Measurements from ENCODE around the gene SLC28A2.

DNA sequence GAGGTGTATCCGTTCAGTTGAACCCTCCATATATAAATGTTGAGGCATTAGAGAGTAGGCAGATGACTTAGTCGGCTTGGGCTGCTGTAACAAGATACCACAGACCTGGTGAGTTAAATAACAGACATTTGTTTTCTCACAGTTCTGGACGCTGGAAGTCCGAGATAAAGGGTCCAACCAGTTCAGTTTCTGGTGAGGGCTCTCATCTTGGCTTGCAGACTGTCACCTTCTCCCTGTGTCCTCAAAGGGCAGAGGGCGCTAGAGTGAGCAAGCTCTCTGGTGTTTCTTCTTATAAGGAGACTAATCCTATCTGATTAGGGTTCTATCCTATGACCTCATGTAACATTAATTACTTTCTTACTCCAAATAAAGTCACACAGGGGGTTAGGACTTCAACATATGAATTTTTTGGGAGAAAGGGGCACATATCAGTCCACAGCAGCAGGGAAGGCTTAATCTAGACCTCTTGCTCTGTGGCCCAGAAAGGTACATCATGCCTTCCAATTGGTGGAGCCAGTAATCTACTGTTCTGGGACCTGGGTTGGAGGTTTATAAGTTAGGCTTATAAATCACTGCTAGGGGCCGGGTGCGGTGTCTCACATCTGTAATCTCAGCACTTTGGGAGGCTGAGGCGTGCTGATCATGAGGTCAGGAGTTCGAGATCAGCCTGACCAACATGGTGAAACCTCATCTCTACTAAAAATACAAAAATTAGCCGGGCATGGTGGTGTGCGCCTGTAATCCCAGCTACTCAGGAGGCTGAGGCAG, 26.3 kb upstream of the SLC28A2 start:
- TF ChIP-seq, protein P1, sequence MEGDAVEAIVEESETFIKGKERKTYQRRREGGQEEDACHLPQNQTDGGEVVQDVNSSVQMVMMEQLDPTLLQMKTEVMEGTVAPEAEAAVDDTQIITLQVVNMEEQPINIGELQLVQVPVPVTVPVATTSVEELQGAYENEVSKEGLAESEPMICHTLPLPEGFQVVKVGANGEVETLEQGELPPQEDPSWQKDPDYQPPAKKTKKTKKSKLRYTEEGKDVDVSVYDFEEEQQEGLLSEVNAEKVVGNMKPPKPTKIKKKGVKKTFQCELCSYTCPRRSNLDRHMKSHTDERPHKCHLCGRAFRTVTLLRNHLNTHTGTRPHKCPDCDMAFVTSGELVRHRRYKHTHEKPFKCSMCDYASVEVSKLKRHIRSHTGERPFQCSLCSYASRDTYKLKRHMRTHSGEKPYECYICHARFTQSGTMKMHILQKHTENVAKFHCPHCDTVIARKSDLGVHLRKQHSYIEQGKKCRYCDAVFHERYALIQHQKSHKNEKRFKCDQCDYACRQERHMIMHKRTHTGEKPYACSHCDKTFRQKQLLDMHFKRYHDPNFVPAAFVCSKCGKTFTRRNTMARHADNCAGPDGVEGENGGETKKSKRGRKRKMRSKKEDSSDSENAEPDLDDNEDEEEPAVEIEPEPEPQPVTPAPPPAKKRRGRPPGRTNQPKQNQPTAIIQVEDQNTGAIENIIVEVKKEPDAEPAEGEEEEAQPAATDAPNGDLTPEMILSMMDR (IDR thresholded peaks at IDR 0.05) = no peak
- no peak for TF ChIP-seq POLR2A (IDR thresholded peaks at IDR 0.05)
